H54 (cell line): ENCODE measurements around the gene NMRAL1.

ENCODE experiments used
- DNase-seq: peaks from one replicate; pipeline ENCODE4 v3.0.0; 2011; ENCODE audit warnings: low spot score, mixed read lengths; ENCODE audit not compliant: insufficient read length
- FAIRE-seq: peaks from 3 replicates; lab custom pipeline; 2011; peaks lifted over from hg19 to GRCh38; lab: Jason Lieb, UNC
- POLR2A ChIP-seq: IDR thresholded peaks from 2 replicates; pipeline ENCODE4 v1.6.1; 2011; ENCODE audit warnings: low read depth, mild to moderate bottlenecking, low read length

The NMRAL1 gene

GRCh38 chr16:4415538-4416199, 58.8 kb downstream of the NMRAL1 start:
- FAIRE-seq (no peak), DNase-seq (no peak)
- no peak for TF ChIP-seq POLR2A

- no peak for FAIRE-seq
Measured at GRCh38 chr16:4414187-4414917, 60.1 kb downstream of the NMRAL1 start.

GRCh38 chr16:4412854-4413253, 61.6 kb downstream of the NMRAL1 start:
- no peak for FAIRE-seq
- no peak for DNase-seq
- no peak for TF ChIP-seq POLR2A

More at GRCh38 chr16:4414187-4414917, 60.1 kb downstream of the NMRAL1 start:
- TF ChIP-seq POLR2A = no peak
- no peak for DNase-seq

- no peak for TF ChIP-seq POLR2A
- no peak for DNase-seq
- FAIRE-seq = no peak
Measured at GRCh38 chr16:4412159-4412558, 62.3 kb downstream of the NMRAL1 start.
